Left forelimb (tissue), 1 donor: ENCODE results near the gene RPP40.

Experiments
- DNase-seq: peaks from one replicate; pipeline ENCODE4 v3.0.0-alpha.2; 2018; ENCODE audit warnings: low spot score

The RPP40 gene

GRCh38 chr6:4969609-4970285, 34.1 kb downstream of the RPP40 start:
- DNase-seq, result no peak

- no peak for DNase-seq
Measured at GRCh38 chr6:4967301-4968030, 36.4 kb downstream of the RPP40 start.

GRCh38 chr6:4965562-4966389, 38.1 kb downstream of the RPP40 start:
- peak; percentile 56 for DNase-seq

GRCh38 chr6:4964675-4965561, 38.9 kb downstream of the RPP40 start:
- peak; percentile 63 for DNase-seq

- no peak for DNase-seq
Measured at GRCh38 chr6:4962905-4963304, 40.9 kb downstream of the RPP40 start.

- DNase-seq, result no peak
Measured at GRCh38 chr6:4961322-4962168, 42.3 kb downstream of the RPP40 start.

- no peak for DNase-seq
Measured at GRCh38 chr6:4958624-4959023, 45.2 kb downstream of the RPP40 start.

GRCh38 chr6:4957521-4958231, 46.2 kb downstream of the RPP40 start:
- DNase-seq, result no peak

- no peak for DNase-seq
Measured at GRCh38 chr6:4956625-4957024, 47.2 kb downstream of the RPP40 start.

GRCh38 chr6:4953440-4953839, 50.4 kb downstream of the RPP40 start:
- no peak for DNase-seq

- DNase-seq, result no peak
Measured at GRCh38 chr6:4950836-4951533, 52.9 kb downstream of the RPP40 start.

- no peak for DNase-seq
Measured at GRCh38 chr6:4950076-4950475, 53.8 kb downstream of the RPP40 start.

GRCh38 chr6:4948781-4949450, 54.9 kb downstream of the RPP40 start:
- no peak for DNase-seq

- DNase-seq, result no peak
Measured at GRCh38 chr6:4947716-4948115, 56.1 kb downstream of the RPP40 start.

- DNase-seq, result no peak
Measured at GRCh38 chr6:4946521-4946920, 57.3 kb downstream of the RPP40 start.
